ENCODE results near the gene VAMP2.
A peak's percentile ranks its signal among the peaks of the same experiment; 100 is the strongest.

VAMP2 gene

DNA sequence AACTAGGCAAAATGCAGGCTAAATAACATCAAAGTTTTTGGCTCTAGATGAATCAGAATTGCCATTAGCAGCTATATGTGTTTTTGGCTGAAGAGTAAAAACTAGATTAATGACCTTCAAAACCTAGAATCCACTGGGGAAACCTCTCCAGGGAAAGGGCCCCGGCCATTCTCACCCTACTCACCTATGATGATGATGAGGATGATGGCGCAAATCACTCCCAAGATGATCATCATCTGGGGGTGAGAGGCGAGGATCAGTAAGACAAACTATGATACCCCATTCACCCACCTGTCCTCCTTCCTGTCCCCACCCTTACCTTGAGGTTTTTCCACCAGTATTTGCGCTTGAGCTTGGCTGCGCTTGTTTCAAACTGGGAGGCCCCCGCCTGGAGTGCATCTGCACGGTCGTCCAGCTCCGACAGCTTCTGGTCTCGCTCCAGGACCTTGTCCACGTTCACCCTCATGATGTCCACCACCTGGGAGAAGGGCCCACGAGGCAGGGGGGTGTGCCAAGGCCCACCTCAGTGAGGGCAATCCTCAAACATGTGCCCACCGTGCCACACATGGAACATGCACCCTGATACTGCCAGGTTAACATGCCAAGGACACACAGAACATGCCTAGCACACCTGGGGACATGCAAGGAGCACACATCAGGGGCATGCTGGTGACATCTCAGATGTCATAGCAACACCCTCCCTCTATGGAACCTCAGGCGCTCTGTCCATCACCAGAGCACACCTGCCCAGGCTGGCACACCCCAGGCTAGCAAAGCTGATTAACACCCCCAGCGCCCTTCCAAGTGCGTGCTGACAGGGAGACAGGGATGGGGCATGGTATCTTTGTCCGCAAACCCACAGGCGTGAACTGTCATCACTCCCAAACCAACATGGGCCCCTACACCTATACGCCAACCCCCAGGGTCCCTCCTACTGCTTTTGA lies 1.2 kb downstream of the VAMP2 start:
- ChIA-PET POLR2A (interaction anchor here (0.6 to 2.2 kb wide), 4 partner anchors 12 to 86 kb away, joined by 3 to 7 read pairs (median 3); partner anchors contain the start of gene CTC1), CTCF (interaction anchor here (0.5 to 7.3 kb wide), 9 partner anchors 12 to 104 kb away, joined by 3 to 91 read pairs (median 4); no protein-coding TSS in a partner anchor)
- Histone ChIP-seq H3K4me3 (ENCODE audit: low read depth, low read length) (peak overlapping the region; percentile 89), H3K27ac (ENCODE audit: extremely low read depth, low read depth, low read length) (peak overlapping the region; percentile 96), H3K36me3 (ENCODE audit: control insufficient read depth in 2 of 2, insufficient read depth in 1 of 2, low read length in 2 of 2) (peaks cover 15 to 34% of the 10 kb centered on the region in 2 experiments; a peak in 2 of 3 replicates), H3K4me1 (ENCODE audit: control insufficient read depth, insufficient read depth, low read length) (peaks cover 24% of the 10 kb centered on the region), H3K9me3 (ENCODE audit: control insufficient read depth, insufficient read depth, low read depth, low read length) (no peaks in the 10 kb centered on the region)
- TF ChIP-seq ZNF529 (tag by site-specific recombination; IDR thresholded peaks at IDR 0.05; ENCODE audit: insufficient replicate concordance) (no peak), ZNF544 (tag by site-specific recombination; IDR thresholded peaks at IDR 0.05) (no peak), ZNF391 (tag by site-specific recombination; IDR thresholded peaks at IDR 0.05; ENCODE audit: borderline replicate concordance, low read depth) (no peak), ZNF266 (tag by site-specific recombination; IDR thresholded peaks at IDR 0.05; ENCODE audit: low read depth) (no peak), MEIS1 (CRISPR knock-in tag; IDR thresholded peaks at IDR 0.05; ENCODE audit: borderline replicate concordance) (no peak), ZNF423 (tag by site-specific recombination; IDR thresholded peaks at IDR 0.05) (no peak), GLI4 (tag by site-specific recombination; IDR thresholded peaks at IDR 0.05) (0 out of 2 replicates have a peak, but pooled peaks have one; percentile 12), ZNF501 (tag by site-specific recombination; IDR thresholded peaks at IDR 0.05) (no peak), YY2 (tag by site-specific recombination; IDR thresholded peaks at IDR 0.05) (no peak)
- TF ChIP-seq, protein P1, sequence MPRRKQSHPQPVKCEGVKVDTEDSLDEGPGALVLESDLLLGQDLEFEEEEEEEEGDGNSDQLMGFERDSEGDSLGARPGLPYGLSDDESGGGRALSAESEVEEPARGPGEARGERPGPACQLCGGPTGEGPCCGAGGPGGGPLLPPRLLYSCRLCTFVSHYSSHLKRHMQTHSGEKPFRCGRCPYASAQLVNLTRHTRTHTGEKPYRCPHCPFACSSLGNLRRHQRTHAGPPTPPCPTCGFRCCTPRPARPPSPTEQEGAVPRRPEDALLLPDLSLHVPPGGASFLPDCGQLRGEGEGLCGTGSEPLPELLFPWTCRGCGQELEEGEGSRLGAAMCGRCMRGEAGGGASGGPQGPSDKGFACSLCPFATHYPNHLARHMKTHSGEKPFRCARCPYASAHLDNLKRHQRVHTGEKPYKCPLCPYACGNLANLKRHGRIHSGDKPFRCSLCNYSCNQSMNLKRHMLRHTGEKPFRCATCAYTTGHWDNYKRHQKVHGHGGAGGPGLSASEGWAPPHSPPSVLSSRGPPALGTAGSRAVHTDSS (tag by site-specific recombination; IDR thresholded peaks at IDR 0.05): peak; percentile 66; the same call in 1 of the 2 replicates
- TF ChIP-seq, protein P2, sequence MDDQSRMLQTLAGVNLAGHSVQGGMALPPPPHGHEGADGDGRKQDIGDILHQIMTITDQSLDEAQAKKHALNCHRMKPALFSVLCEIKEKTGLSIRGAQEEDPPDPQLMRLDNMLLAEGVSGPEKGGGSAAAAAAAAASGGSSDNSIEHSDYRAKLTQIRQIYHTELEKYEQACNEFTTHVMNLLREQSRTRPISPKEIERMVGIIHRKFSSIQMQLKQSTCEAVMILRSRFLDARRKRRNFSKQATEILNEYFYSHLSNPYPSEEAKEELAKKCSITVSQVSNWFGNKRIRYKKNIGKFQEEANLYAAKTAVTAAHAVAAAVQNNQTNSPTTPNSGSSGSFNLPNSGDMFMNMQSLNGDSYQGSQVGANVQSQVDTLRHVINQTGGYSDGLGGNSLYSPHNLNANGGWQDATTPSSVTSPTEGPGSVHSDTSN (CRISPR knock-in tag; IDR thresholded peaks at IDR 0.05): no peak
- TF ChIP-seq, protein P3, sequence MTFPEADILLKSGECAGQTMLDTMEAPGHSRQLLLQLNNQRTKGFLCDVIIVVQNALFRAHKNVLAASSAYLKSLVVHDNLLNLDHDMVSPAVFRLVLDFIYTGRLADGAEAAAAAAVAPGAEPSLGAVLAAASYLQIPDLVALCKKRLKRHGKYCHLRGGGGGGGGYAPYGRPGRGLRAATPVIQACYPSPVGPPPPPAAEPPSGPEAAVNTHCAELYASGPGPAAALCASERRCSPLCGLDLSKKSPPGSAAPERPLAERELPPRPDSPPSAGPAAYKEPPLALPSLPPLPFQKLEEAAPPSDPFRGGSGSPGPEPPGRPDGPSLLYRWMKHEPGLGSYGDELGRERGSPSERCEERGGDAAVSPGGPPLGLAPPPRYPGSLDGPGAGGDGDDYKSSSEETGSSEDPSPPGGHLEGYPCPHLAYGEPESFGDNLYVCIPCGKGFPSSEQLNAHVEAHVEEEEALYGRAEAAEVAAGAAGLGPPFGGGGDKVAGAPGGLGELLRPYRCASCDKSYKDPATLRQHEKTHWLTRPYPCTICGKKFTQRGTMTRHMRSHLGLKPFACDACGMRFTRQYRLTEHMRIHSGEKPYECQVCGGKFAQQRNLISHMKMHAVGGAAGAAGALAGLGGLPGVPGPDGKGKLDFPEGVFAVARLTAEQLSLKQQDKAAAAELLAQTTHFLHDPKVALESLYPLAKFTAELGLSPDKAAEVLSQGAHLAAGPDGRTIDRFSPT (tag by site-specific recombination; IDR thresholded peaks at IDR 0.05): peak; percentile 47; the same call in 1 of the 2 replicates

DNA sequence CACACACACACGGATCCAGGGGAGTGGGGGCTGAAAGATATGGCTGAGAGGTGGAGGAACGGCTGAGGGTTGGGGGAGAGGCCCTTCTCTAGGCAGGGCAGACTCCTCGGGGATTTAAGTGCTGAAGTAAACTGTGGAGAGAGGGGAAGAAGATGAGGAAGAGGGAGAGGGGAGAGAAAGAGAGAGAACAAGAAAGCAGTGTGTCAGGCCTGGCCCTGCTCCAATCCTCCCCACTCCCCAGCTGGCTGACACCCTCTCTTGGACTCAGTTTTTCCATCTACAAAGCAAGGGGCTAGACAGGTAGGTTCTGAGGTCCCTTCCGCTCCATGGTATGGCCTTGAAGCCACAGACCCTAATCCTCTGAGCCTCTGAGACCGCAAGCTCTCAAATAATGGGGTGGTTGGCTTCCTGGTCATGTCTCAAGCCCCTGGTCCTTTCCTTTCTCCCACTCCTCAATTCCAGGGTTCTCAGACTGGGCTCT lies 2.0 kb downstream of the VAMP2 start:
- H3K27ac ChIP-seq (ENCODE audit: extremely low read depth, low read depth, low read length): peak overlapping the region; percentile 39; the same call in 1 of the 2 replicates
- ChIA-PET POLR2A (interaction anchor here (0.6 to 2.2 kb wide), 4 partner anchors 12 to 87 kb away, joined by 3 to 7 read pairs (median 3); partner anchors contain the start of gene CTC1), CTCF (interaction anchor here (0.5 to 7.3 kb wide), 7 partner anchors 12 to 188 kb away, joined by 3 to 91 read pairs (median 4); no protein-coding TSS in a partner anchor)
- H3K4me1 ChIP-seq (ENCODE audit: control insufficient read depth, insufficient read depth, low read length): peaks cover 26% of the 10 kb centered on the region
- H3K4me3 ChIP-seq (ENCODE audit: low read depth, low read length): no peak overlapping the region
- H3K9me3 ChIP-seq (ENCODE audit: control insufficient read depth, insufficient read depth, low read depth, low read length): no peaks in the 10 kb centered on the region
- H3K36me3 ChIP-seq (ENCODE audit: control insufficient read depth in 2 of 2, insufficient read depth in 1 of 2, low read length in 2 of 2): peaks cover 15 to 34% of the 10 kb centered on the region in 2 experiments; a peak in 2 of 3 replicates
- TF ChIP-seq ZNF341 (tag by site-specific recombination; IDR thresholded peaks at IDR 0.05; ENCODE audit: low read depth) (no peak), ZNF558 (tag by site-specific recombination; IDR thresholded peaks at IDR 0.05) (no peak)
- TF ChIP-seq, protein P4, sequence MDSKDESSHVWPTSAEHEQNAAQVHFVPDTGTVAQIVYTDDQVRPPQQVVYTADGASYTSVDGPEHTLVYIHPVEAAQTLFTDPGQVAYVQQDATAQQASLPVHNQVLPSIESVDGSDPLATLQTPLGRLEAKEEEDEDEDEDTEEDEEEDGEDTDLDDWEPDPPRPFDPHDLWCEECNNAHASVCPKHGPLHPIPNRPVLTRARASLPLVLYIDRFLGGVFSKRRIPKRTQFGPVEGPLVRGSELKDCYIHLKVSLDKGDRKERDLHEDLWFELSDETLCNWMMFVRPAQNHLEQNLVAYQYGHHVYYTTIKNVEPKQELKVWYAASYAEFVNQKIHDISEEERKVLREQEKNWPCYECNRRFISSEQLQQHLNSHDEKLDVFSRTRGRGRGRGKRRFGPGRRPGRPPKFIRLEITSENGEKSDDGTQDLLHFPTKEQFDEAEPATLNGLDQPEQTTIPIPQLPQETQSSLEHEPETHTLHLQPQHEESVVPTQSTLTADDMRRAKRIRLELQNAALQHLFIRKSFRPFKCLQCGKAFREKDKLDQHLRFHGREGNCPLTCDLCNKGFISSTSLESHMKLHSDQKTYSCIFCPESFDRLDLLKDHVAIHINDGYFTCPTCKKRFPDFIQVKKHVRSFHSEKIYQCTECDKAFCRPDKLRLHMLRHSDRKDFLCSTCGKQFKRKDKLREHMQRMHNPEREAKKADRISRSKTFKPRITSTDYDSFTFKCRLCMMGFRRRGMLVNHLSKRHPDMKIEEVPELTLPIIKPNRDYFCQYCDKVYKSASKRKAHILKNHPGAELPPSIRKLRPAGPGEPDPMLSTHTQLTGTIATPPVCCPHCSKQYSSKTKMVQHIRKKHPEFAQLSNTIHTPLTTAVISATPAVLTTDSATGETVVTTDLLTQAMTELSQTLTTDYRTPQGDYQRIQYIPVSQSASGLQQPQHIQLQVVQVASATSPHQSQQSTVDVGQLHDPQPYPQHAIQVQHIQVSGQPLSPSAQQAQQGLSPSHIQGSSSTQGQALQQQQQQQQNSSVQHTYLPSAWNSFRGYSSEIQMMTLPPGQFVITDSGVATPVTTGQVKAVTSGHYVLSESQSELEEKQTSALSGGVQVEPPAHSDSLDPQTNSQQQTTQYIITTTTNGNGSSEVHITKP (tag by site-specific recombination; IDR thresholded peaks at IDR 0.05): 0 out of 2 replicates have a peak, but pooled peaks have one; percentile 21
- TF ChIP-seq, protein P5, sequence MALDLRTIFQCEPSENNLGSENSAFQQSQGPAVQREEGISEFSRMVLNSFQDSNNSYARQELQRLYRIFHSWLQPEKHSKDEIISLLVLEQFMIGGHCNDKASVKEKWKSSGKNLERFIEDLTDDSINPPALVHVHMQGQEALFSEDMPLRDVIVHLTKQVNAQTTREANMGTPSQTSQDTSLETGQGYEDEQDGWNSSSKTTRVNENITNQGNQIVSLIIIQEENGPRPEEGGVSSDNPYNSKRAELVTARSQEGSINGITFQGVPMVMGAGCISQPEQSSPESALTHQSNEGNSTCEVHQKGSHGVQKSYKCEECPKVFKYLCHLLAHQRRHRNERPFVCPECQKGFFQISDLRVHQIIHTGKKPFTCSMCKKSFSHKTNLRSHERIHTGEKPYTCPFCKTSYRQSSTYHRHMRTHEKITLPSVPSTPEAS (tag by site-specific recombination; IDR thresholded peaks at IDR 0.05): peak; percentile 66; the same call in 1 of the 2 replicates
- TF ChIP-seq, protein P6, sequence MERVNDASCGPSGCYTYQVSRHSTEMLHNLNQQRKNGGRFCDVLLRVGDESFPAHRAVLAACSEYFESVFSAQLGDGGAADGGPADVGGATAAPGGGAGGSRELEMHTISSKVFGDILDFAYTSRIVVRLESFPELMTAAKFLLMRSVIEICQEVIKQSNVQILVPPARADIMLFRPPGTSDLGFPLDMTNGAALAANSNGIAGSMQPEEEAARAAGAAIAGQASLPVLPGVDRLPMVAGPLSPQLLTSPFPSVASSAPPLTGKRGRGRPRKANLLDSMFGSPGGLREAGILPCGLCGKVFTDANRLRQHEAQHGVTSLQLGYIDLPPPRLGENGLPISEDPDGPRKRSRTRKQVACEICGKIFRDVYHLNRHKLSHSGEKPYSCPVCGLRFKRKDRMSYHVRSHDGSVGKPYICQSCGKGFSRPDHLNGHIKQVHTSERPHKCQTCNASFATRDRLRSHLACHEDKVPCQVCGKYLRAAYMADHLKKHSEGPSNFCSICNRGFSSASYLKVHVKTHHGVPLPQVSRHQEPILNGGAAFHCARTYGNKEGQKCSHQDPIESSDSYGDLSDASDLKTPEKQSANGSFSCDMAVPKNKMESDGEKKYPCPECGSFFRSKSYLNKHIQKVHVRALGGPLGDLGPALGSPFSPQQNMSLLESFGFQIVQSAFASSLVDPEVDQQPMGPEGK (tag by site-specific recombination; IDR thresholded peaks at IDR 0.05): peak; percentile 44

Measured in HEK293 (cell line).